Mammary epithelial cell (primary cell): ENCODE results near the gene NUDT14.

Source experiments
- EZH2 ChIP-seq: IDR thresholded peaks from 2 replicates; pipeline ENCODE4 v1.6.1; 2012; ENCODE audit warnings: low read length, inconsistent platforms, borderline replicate concordance
- TF ChIP-seq, protein P1 (sequence below), 2 donors: IDR thresholded peaks in 1 of 2; conservative IDR thresholded peaks in 1 of 2; 2 replicates each; pipeline ENCODE4 v1.5.1; 2011 to 2012; ENCODE audit warnings: inconsistent platforms in 2 of 2, low read length in 2 of 2, mild to moderate bottlenecking in 2 of 2, control low read depth in 1 of 2, low read depth in 1 of 2; ENCODE audit not compliant: insufficient read depth in 1 of 2; ENCODE audit errors: extremely low read depth in 1 of 2

DNA sequence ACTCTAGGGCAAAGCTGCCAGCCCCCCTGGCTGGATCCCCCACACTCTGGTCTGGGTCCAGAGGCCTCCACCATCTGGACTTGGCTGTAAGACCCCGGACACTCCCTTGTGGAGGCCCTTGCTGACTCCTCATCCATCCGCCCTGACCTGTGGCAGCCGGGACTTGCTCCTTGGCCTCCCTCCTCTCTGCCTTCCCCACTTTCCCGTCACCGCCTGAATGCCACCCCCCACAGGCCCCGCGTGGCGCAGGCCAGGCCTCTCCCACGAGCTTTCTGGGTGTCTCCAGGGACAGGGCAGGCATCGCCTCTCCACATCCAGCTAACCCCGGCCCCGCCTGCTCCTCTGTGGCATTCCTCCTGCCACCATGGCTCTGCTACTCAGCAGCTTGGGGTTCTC, 26.6 kb downstream of the NUDT14 start:
- TF ChIP-seq EZH2, result no peak
- TF ChIP-seq, protein P1, sequence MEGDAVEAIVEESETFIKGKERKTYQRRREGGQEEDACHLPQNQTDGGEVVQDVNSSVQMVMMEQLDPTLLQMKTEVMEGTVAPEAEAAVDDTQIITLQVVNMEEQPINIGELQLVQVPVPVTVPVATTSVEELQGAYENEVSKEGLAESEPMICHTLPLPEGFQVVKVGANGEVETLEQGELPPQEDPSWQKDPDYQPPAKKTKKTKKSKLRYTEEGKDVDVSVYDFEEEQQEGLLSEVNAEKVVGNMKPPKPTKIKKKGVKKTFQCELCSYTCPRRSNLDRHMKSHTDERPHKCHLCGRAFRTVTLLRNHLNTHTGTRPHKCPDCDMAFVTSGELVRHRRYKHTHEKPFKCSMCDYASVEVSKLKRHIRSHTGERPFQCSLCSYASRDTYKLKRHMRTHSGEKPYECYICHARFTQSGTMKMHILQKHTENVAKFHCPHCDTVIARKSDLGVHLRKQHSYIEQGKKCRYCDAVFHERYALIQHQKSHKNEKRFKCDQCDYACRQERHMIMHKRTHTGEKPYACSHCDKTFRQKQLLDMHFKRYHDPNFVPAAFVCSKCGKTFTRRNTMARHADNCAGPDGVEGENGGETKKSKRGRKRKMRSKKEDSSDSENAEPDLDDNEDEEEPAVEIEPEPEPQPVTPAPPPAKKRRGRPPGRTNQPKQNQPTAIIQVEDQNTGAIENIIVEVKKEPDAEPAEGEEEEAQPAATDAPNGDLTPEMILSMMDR (conservative IDR thresholded peaks at IDR 0.05 in 1 of 2, IDR thresholded peaks at IDR 0.05 in 1 of 2; ENCODE audit: extremely low read depth in 1 of 2, insufficient read depth in 1 of 2, low read depth in 1 of 2, low read length in 2 of 2), result no peak
